Mononuclear cell (primary cell): ENCODE measurements around the gene CPEB4. TPM values are rescaled to one million over a fixed set of nuclear protein-coding genes. Genes with fewer than 3 reads are reported as not detected.

Experiments used
- H3K27me3 ChIP-seq: 2 replicates; pipeline ENCODE4 v1.6.0; 2011; ENCODE audit warnings: low read length, control low read depth; ENCODE audit not compliant: insufficient read depth
- H3K4me1 ChIP-seq: 2 replicates; pipeline ENCODE4 v1.5.1; 2011; ENCODE audit warnings: mild to moderate bottlenecking, low read length, control low read depth; ENCODE audit not compliant: insufficient read depth
- H3K4me3 ChIP-seq: 2 replicates; pipeline ENCODE4 v1.5.1; 2011; ENCODE audit warnings: mild to moderate bottlenecking, low read length, moderate library complexity
- H3K9me3 ChIP-seq: 2 replicates; pipeline ENCODE4 v1.5.1; 2011; ENCODE audit warnings: low read depth, mild to moderate bottlenecking, control low read depth, low read length
- total RNA-seq: library from RNA; depleted of rRNA; stranded (reverse); fragments of >200 nt; gene quantifications from one replicate; pipeline ENCODE4 v1.2.3, GENCODE V29; 2012

The CPEB4 gene
- total RNA-seq, 1 donor = 59.1 TPM

DNA sequence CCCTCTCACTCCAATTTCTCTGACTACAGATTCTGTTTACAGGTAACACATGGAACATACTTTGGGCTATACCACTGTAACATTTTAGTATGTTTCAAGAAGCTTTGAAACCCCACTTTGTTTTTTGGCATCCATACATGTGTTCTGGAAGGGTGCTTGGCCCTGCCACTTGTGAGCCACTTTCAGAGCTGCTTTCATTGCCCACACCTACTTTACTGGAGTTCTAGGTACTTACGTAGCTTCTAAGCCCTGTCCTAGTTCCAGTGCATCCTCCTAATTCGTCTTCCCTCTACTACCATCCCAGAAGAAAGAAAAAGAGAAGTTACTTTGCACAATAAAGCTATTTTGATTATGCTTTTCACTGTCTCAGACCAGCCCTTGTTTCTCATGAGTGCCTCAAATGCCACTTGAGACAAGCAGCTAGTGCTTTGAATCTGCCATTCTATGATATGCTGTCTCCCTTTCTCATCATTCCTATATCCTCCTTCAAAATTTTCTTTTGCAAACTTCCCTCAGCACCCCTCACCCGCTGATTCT is 74.4 kb downstream of the CPEB4 start:
- Histone ChIP-seq H3K4me1 (peaks cover 4% of the 10 kb centered on the region), H3K4me3 (no peak overlapping the region), H3K9me3 (no peaks in the 10 kb centered on the region), H3K27me3 (no peaks in the 10 kb centered on the region)

DNA sequence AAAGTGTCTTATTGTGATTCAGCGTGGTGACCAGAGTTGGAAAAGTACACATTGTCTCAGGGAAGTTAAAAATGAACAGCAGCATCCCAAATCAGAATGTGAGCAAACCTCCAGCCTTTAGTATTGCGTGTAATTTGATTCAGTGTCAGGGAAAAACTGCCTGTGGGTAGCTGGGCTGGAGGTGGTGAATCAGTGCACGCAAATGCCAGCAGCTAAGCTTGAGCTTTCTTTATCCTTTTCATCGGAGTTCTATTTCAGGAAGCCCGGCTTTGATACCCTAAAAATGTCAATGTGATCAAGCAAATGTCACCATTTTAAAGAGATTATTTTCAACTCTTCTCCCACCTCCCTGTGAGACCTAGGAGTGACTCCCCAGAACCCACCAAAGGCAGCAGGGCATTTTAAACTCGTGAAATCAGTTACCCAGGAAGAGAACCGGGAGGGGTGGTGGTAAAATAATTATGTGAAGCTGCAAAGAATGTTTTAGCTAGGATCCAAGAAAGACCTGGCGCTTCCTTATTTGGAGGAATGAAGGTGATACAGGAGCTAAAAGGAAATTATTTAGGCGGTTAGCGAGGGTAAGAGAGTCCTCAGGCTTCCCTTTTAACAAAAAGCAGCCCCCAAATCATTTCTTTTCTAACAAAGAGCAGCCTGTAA is 75.2 kb downstream of the CPEB4 start:
- Histone ChIP-seq H3K4me1 (peaks cover 4% of the 10 kb centered on the region), H3K9me3 (no peaks in the 10 kb centered on the region), H3K27me3 (no peaks in the 10 kb centered on the region), H3K4me3 (no peak overlapping the region)

DNA sequence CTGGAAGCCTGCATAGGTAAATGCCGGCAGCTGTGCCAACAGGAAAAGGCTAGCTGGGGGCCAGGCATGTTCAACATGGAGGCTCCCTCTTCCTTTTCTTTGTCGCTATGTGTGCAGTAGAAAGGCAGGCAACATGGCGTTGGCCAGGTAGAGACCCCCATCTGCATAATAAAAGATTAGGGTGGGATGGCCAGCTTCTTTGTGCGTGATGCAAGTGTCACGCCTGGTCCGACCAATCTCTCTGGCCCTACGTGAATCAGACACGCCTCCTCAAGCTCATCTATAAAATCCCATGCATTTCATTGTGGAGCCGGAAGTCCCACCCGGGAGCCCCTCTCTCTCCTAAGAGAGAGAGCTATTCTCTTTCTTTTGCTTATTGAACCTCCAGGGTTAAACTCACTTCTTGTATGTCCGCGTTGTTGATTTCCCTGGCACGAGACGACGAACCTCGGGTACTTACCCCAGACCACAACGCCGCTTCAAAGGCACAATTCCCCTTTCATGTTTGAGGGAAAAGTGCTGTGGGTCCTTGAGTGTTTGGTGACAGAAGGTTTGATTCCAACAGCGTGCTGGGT is 75.8 kb downstream of the CPEB4 start:
- no peaks in the 10 kb centered on the region for H3K9me3 ChIP-seq
- H3K4me3 ChIP-seq = no peak overlapping the region
- H3K4me1 ChIP-seq = peaks cover 4% of the 10 kb centered on the region
- no peaks in the 10 kb centered on the region for H3K27me3 ChIP-seq

- peaks cover 4% of the 10 kb centered on the region for H3K4me1 ChIP-seq
- no peaks in the 10 kb centered on the region for H3K27me3 ChIP-seq
- H3K4me3 ChIP-seq = no peak overlapping the region
- no peaks in the 10 kb centered on the region for H3K9me3 ChIP-seq
Measured at GRCh38 chr5:173964506-173964905, 76.4 kb downstream of the CPEB4 start.

DNA sequence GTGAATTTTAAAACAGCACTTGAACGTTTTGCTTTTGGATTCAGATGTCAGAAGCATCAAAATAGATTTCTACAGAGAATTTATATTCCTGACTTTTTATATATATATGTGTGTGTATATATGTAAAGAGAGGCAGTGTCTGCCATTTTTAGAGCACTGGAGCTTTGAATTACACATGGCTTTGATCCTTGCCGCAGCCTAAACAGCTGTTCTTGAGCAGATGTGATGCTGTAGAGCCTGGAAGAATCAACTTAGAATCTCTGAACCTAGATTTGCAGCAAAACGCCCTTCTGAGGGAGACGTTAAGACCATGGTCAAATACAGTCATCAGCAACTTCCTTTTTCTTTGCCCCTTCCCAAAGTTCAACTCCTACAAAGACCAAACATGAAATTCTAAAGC is 79.1 kb downstream of the CPEB4 start:
- Histone ChIP-seq H3K27me3 (no peaks in the 10 kb centered on the region), H3K4me1 (peaks cover 4% of the 10 kb centered on the region), H3K4me3 (no peak overlapping the region), H3K9me3 (no peaks in the 10 kb centered on the region)

GRCh38 chr5:173968154-173968797 is 80.1 kb downstream of the CPEB4 start:
- no peak overlapping the region for H3K4me3 ChIP-seq

GRCh38 chr5:173969167-173970049 is 81.3 kb downstream of the CPEB4 start:
- Histone ChIP-seq H3K27me3 (no peaks in the 10 kb centered on the region), H3K9me3 (no peaks in the 10 kb centered on the region), H3K4me3 (no peak overlapping the region), H3K4me1 (peaks cover 13% of the 10 kb centered on the region)

More at GRCh38 chr5:173968154-173968797, 80.1 kb downstream of the CPEB4 start:
- Histone ChIP-seq H3K4me1 (peaks cover 11% of the 10 kb centered on the region), H3K27me3 (no peaks in the 10 kb centered on the region), H3K9me3 (no peaks in the 10 kb centered on the region)

DNA sequence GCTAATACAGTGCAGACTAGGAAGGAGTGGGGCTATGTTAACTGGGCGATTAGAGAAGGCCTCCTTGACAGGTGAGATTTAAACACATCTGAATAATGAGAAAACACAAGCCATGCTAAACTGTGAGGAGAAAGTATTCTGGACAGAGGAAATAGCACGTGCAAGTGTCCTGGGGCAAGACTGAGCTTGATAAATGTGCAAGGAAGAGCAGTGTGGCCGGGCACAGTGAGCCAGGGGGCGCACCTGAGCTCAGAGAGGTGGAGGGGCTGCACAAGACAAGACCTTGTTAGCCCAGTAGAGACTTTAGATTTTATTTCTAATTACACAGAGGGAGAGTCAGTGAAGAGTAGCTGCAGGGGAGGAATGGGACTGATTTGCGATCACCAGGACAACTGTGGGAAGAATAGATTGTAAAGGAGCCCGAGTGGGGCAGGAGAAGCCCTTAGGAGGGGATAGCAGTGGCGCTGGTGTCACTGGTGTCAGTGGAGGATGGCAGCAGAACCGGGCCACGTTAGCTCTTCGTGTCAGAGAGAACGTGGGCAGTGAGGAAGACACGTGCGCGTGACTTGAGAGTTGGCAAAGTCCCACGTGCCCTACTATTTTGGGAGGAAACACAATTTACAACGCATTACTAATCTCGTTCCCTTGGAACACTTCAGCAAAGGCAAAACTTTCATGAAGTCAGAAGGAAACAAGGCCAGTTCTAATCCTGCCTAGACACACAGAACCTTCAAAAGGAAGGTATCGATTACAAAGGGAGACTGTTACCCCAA is 82.9 kb downstream of the CPEB4 start:
- Histone ChIP-seq H3K4me3 (no peak overlapping the region), H3K27me3 (peaks cover 2% of the 10 kb centered on the region), H3K4me1 (peaks cover 13% of the 10 kb centered on the region), H3K9me3 (no peaks in the 10 kb centered on the region)

- Histone ChIP-seq H3K9me3 (no peaks in the 10 kb centered on the region), H3K4me1 (peaks cover 13% of the 10 kb centered on the region), H3K4me3 (no peak overlapping the region), H3K27me3 (peaks cover 4% of the 10 kb centered on the region)
Measured at GRCh38 chr5:173971681-173972345, 83.7 kb downstream of the CPEB4 start.

DNA sequence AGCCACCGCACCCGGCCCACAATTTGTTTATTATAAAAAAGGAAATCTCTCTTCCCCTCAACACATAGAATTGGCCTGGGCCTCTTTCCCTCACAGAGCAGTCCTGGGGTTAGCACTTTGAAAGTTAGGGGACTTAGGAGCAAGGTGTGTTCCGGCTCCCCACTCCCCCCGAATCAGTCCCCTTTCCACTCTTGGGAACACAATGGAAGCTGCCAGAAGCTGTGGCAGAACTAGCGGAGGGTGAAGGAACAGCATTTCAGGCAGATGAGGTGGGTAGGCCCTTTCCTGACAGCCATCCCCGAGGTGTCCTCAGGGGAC is 84.4 kb downstream of the CPEB4 start:
- Histone ChIP-seq H3K27me3 (peaks cover 4% of the 10 kb centered on the region), H3K9me3 (no peaks in the 10 kb centered on the region), H3K4me3 (no peak overlapping the region)

DNA sequence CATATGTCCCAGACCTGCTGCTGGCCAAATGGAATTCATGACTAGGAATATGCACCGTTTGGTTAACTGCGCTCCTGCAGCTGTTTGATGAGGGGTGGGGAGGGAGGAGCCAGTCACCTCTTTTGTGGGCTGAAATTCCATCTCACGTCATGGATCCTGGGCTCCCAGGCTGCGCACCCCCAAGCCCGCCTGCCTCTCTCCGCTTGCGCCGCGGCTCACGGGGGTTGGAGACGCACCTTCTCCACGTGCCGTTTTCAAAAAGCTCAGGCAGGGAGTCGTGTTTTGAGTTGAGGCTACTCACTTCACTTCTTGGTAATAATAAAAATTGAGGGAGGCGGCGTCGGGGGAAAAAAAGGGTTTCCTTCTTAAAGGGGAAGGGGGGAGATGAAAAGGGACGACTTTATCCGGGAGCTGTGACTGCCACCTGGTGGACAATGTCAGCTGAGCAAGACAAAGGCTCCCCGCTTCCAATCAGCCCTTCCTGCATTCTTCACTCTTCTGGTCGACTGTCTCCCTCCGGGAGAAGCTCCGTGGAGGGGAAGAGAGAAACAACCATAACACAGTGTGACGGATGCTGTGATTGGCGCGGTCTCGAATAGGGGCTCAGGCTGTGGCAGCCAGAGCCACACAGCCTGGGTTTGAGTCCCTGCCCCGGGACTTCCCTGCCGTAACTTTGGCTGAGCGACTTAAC is 84.9 kb downstream of the CPEB4 start:
- H3K9me3 ChIP-seq = no peaks in the 10 kb centered on the region
- H3K4me1 ChIP-seq = peaks cover 13% of the 10 kb centered on the region
- H3K4me3 ChIP-seq = peak overlapping the region; percentile 9
- H3K27me3 ChIP-seq = peaks cover 4% of the 10 kb centered on the region

More for the DNA sequence above, 84.4 kb downstream of the CPEB4 start:
- H3K4me1 ChIP-seq = peaks cover 13% of the 10 kb centered on the region

- Histone ChIP-seq H3K4me1 (peaks cover 13% of the 10 kb centered on the region), H3K27me3 (peaks cover 4% of the 10 kb centered on the region), H3K9me3 (no peaks in the 10 kb centered on the region), H3K4me3 (no peak overlapping the region)
Measured at GRCh38 chr5:173973616-173973969, 85.4 kb downstream of the CPEB4 start.

- Histone ChIP-seq H3K4me3 (no peak overlapping the region), H3K27me3 (peaks cover 7% of the 10 kb centered on the region), H3K9me3 (no peaks in the 10 kb centered on the region), H3K4me1 (peaks cover 13% of the 10 kb centered on the region)
Measured at GRCh38 chr5:173974688-173975239, 86.6 kb downstream of the CPEB4 start.
